Glomerular visceral epithelial cell (primary cell): ENCODE data around the gene CEP192.
A peak's percentile ranks its signal among the peaks of the same experiment; 100 is the strongest.
"Not testable (repeated sequence)": the region's sequence is repeated elsewhere in the genome, so short reads cannot be mapped to it uniquely, and the experiment has no call there.

Experiments used
- DNase-seq: peaks from one replicate; pipeline ENCODE4 v3.0.0-alpha.2; 2016; ENCODE audit errors: extremely low spot score

CEP192 gene

DNA sequence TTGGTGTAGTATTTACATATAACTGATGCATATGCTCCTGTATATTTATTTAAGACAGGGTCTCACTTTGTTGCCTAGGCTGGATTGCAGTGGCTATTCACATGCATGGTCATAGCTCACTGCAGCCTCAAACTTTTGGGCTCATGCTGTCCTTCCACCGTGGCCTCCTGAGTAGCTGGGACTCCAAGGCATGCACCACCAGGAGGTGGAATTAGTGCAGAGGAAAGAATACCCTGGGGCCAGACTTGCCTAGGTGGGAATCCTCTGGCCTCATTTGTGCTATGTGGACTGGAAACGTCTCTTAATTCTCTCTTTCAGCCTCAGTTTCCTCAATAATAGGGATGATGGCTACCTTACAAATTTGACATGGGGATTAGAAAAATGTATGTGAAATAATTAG is 2.3 kb downstream of the CEP192 start:
- DNase-seq: no peak

DNA sequence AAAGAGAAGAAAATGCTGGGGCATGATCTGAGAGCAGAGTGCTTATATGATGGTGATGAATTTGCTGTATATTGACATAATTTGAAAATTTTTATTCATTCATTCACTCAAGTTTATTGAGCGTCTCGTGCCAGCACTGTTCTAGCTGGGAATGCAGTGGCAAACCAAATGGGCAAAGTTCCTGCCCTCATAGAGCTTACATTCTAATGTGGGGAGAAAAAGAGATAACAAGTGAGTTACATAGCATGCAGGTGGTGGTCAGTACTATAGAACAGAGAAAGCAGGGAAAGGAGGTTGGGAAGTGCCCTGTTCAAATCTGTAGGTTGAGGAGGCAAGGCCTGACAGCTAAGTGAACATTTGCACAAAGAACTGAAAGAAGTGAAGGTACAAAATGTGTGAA is 4.3 kb downstream of the CEP192 start:
- DNase-seq: no peak

DNA sequence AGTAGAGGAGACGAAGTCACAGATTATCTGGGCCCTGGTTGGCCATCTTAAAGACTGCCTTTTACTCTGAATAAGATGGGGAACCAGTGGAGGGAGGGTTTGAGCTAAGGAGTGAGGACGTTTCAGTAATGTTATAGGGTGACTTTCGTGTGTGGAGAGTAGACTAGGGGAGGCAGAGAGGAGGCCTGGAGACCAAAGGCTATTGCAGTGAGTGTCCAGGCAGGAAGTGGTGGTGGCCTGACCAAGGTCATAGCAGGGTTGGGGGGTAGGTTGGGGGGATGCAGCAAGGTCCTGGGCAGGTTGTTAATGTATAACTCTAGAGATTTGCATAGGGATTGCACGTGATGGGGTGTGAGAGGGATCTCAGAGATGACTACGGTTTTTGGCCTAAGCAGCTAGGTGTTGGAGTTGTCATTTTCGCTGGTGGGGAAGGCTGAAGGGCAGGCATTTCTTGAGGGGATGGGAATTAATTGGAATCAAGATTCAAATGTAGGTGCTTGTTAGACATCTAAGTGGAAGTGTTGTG is 4.9 kb downstream of the CEP192 start:
- no peak for DNase-seq

DNA sequence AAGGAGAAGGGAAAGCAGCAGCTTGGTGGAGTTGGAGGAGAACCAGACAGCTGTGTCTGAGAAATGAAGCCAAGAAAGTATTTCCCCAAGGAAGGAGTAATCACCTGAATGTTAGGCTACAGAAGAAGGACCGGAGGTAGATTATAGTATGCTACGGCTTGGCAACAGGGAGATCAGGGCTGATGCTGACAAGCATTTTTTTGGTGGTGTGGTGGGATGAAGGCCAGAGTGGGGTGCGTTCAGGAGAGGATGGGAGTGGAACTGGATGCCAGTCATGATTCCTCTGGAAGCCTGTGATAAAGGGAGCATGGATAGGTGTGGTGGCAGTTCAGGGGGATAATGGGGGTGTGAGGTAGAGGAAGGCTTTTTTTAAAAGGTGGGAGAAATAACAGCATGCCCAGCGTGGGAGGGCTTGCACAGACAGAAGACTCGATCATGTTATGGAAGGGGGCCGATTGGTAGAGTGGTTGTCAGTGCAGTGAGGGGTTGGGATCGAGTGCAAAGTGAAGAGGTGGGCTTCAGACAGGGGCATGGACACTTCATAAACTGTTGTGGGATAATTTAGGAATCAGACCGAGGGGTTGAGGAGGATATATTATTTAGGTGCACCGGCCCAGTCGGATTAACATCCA is 5.6 kb downstream of the CEP192 start:
- DNase-seq: no peak

DNA sequence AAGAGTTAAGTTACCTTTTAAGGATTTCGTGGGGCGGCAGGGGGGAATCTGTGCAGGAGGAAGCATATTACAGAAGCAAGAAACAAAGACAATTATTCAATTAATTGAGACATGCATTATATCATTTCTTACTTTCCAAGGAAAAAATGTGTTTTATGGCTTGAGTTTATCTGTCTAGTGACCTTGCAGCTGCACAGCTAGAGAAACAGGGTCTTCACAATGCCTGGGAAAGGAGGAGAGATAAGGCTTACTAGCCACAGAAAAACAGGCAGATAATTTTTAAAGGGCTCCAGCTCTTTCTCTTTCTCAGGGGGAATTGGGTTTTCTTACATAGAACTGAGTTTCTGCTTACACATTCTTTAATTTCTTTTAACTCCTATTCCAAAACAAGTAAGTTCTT is 6.2 kb downstream of the CEP192 start:
- not testable (repeated sequence) for DNase-seq

DNA sequence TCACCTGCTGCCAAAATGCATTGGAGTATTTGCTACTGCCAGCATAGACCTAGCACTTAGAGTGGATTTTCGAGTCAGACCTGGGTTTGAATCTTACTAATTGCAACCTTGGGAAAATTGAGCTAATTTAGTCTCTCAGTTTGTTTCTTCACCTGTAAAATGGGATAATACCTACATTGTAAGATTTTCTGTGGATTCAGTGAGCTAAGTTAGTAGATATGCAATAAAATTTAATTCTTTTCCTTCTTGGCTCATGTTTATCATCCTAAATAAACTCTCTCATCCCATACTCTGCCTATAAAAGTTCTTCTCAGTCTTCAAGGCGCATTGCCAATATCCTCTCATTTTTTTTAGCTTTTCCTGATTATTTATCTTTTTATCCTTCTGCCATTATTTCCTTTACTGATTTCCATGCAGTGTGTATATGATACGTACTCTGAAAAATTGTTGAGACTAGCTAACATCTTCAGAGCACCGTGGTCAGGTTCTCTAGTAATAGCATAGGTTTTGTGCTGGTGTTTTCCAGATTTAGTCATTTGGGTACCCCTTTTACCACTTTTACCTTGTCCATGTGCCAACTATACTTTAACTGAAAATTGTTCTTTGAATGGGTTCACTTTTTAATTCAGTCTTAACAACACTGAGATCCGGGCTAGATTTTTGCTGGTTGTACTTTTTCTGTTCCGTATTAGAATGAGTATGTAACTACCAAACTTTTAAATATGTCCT is 7.3 kb downstream of the CEP192 start:
- no peak for DNase-seq

DNA sequence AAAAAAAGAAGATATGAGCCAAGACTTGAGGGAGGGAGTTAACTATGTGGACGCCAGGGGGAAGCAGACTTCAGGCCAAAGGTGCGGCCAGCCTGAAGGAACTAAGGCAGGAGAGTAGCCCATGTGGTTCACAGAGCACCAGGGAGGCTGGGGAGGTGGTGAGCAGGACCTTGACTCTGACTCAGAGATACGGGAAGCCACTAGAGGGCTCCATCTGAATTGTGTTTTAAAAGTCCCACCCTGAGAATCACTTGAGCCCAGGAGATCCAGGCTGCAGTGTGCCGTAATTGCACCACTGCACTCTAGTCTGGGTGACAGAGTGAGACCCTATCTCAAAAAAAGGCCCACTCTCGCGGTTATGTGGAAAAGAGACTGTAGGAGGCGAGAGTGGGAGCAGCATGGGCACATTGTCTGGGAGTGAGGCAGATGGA is 12.3 kb downstream of the CEP192 start:
- DNase-seq: peak; percentile 83

DNA sequence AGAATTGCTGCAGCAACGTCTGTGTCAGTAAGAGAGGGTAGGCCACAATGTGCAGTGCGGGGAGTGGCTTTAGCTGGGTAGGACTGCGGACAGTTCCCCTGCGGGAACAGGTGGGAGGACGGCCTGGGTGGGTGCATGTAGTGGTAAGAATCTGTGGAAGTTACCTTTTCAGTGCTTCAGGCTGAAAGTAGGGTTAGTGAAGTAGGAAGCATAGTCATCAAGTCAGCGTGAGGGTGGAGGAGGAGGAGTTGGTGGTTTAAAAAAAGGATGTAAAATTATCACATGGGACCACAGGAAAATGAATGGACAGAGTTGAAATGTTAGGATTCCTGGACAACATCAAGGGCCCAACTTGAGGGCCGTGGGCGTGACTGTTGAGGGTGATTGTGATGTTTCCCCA is 13.2 kb downstream of the CEP192 start:
- no peak for DNase-seq

DNA sequence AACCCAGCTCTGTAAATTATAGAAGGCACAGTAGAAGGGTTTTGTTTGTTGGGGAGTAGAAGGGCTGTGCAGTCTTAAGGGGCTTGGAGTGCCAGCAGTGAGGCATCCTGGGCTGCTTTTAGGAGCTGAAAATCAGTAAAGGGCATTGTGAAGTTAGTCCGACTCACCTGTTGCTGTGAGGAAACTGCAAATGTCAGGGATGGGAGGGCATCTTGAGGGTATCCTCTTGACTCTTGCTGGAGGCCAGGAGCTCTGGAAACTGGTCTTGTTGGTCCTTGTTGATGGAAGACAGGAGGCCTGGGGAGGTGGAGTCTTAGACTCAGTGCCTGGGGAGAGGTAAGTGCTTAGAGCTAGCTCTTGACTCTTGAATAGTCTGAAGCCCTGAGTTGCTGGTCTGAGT is 14.1 kb downstream of the CEP192 start:
- DNase-seq: no peak

DNA sequence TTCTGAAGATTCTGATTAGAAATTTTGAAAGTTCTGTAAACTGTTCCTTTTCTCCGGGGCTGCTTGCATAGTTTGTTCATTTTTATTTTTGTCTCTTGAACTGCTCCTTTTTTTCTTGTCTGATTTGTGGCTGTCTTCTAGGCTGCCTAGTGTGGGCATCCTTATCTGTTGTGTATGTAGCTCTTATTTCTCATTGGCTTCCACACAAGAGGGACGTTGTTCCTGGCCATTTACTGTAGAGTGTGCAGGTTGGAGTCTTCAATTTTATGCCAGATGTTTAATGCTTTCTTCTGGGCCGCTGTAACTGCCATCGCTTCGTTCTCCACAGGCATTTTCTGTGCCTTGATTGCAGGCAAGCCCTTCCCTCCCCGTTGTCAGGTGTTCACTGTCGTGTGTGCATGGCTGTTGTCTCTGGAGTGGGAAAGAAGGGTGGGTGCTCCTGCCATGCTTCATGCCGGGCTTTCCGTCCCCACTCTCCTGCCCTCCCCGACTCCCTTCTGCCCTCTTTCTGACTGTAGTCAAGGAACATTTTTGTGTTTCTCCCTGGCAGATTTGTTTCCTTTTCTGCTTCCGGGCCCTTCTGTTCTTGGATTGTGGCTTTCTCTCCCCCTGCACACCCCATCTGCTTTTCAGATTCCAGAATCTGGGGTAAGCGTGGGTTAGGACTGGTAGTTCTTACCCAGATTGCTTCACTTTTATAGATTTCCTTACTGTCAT is 15.5 kb downstream of the CEP192 start:
- DNase-seq: no peak

DNA sequence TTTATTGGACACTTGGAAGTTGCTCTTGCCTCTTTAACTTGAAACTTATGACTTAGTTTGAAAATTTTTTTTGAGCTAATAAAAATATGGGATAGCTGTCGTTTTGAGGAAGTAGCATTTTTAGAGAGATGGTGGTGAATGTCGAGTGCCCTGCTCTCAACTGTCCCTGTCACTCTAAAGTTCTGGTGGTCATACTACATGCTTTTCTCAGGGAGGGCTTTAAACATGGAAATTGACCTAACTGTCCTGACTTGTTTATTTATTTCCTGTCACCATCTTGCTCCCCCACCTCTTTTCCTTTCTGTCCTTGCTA is 16.0 kb downstream of the CEP192 start:
- no peak for DNase-seq

DNA sequence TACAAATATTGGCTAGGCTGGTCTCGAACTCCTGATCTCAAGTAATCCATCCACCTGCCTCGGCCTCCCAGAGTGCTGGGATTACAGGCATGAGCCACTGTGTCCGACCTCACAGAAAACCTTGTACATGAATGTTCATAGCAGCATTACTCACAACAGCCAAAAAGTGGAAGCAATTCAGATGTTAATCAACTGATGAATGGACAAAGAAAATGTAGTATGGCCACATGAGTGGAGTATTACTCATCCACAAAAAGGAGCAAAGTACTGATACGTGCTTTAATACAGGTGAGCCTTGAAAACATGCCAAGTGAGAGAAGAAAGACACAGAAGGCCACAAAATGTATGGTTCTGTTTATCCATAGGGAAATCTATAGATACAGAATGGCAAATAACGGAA is 20.6 kb downstream of the CEP192 start:
- no peak for DNase-seq

DNA sequence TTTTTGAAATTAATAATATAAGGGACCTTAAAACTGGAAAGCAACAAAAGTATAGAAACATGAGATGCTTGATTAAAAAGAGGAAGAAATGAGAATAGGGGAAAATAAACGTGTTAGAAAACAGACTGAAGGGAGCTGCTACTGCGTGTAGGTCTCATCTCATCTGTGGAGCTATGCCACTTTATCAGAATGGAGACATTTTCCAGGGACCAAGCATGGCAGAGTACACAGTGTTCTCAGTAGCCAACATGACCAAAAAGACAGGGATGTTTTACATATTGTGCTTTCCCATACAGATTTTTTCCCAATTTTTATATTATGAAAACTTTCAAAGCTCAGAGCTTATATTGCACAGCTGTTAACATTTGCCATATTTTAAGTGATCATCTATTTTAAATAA is 23.1 kb downstream of the CEP192 start:
- no peak for DNase-seq

DNA sequence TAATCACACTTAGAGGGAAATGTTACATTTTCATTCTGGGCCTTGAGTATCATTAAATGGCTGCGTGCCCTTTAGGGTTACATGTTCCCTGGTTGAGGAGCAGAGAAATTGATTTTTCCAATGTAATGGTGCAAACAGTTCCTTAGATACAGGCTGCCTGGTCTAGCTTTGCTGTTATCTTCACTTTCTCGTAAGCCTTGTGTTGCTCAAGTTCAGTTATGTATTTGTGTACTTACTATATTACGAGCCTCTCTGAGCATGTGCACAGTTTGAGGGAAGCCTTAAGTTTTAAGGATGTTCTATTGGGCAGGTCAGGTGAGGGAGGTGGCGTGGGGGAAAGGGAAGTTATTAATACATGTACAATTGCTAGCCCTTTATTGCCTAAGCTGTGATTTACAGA is 23.7 kb downstream of the CEP192 start:
- no peak for DNase-seq

DNA sequence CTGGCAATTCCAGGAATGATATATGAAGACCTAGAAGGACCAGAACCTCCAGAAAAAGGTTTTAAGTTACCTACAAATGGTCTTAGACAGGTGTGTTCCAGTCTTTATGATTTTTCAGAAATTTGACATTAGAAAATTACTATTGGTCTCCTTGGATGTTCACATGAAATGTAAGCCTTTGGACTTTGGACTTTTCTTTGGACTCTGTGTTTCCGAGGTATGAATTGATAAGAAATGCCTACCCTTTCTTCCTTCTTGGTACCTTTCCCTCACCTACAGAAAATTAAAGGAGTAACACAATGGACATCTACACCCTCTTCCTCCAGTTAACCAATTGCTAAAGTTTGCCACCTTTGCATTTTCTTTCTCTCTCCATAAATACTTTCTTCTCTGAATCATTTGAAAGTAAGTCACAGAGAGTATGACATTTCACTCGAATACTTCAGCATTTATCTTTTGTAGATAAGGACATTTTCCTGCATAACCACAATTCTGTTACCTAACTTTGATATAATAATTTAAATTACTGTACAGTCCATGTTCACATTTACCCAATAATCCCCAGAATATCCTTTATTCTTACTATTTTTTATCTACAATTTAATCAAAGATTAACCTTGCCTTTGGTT is 26.2 kb downstream of the CEP192 start:
- DNase-seq: no peak

DNA sequence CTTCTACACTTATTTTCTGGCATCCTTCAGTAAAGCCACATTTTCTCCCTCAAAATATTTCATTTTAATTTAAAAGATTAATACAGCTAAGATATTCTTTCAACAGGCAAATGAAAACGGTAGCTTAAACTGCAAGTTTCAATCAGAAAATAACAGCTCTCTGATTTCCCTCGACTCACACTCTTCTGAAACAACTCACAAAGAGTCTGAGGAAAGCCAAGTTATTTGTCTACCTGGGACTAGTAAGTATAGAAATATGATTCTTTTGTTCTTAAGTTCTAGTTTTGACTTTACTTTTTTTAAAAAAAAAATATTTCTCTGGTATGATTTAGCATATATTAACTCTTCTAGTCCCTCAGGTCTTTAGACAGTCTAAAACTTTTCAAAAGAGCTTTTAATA is 27.2 kb downstream of the CEP192 start:
- DNase-seq: no peak

DNA sequence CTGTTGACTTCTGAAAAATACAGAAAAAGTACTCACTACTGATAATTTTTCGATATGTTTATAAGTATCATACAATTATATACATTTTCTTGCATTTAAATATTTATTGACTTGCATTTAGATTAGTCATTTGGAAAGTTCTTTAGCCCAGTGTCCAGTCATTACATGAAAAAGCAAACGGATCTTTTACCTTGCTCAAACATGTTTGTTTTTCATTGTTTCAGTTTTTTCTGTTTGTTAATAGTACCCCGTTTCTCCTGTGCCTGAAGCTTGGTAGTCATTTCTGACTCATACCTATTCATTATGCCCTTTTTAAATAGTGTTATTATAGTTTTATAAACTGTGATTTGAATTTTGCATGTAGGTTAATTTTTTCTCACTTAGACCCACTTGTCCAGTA is 28.1 kb downstream of the CEP192 start:
- no peak for DNase-seq

DNA sequence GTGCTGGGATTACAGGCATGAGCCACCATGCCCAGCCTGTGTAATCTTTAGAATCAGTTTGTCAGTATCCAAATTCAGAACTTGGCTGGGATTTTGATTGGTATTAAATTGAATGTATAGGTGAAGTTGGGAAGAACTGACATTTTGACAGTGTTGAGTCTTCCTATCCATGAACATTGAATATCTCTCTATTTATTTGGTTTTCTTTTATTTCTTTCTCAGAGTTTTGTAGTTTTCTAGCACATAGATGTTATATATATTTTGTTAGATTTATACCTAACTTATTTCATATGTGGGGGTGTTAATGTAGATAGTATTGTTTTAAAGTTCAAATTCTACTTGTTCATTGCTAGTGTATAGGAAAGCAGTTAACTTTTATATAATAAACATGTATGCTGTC is 31.5 kb downstream of the CEP192 start:
- no peak for DNase-seq

DNA sequence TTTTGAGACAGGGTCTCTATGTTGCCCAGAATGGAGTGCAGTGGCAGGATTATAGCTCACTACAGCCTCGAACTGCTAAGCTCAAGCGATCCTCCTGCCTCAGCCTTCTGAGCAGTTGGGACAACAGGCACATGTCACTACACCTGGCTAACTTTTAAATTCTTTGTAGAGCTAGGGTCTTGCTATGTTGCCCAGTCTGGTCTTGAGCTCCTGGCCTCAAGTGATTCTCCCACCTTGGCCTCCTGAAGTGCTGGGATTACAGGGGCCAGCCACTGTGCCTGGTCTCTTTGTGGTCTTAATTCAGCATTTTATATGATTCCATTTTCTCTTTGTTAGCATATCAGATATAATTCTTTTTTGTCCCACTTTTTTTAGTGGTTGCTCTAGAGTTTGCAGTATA is 34.1 kb downstream of the CEP192 start:
- no peak for DNase-seq

DNA sequence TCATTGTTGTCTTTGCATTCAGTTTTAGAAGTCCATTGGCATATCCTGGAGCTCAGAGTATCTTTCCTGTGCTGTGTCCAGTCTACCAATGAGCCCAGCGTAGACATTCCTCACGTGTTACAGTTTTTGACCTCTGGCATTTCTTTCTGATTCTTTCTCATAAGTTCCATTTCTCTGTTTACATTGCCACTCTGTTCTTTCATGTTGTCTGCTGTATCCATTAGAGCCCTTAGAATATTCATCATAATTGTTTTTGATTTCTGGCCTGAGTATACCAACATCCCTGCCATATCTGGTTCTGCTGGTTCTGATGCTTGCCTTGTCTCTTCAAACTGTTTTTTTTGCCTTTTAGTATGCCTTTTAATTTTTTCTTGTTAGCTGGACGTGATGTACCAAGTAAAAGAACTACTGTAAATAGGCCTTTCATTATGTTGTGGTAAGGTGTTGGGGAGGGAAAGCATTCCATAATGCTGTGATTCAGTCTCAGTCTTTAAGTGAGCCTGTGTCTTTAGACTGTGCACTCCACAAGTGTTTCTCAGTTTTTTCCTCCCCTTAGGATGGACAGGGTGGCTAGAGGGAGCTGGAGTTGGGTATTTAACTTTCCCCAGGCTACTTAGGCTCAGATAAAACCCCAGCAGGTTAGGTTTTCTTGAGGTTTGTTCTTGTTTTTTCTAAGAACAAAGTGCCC is 35.6 kb downstream of the CEP192 start:
- DNase-seq: no peak

DNA sequence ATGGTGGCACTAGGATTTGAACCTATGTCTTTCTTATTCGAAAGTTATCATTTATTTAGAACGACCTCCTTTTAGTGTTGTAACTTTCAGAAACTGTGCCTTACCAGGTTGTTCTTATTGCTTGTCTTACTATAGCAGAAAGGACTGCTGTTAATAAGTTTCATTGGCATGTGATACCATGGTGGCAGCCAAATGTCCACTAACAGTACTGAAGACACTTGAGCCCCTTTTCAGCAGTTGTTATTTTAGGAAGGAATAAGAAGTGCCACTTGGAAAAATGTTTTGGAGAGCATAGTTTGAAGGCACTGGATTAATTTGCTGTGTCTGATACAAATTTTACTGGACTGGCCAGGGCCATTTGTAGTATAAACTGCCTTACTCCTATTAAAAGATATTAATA is 37.7 kb downstream of the CEP192 start:
- no peak for DNase-seq

DNA sequence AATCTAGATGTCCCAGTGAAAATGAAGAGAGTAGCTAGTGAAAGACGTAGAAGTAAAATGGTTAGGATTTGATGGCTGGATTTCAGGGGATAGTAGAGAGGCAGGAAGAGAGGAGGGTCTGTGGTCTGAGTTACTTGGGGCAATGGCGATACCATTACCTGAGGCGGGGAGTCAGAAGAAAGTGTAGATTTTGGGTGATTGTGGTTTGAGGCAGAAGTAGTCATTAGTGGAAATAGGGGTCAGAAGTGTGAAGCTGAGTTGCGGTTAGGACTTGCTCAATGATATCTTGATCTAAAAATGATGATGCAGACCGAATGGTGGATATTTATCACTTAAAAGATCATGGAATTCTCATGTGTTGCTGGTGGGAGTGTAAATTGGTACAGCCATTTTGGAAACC is 41.0 kb downstream of the CEP192 start:
- no peak for DNase-seq
